NB4 (cell line): ENCODE results near the gene OR2C3.

Experiments
- MYC ChIP-seq: IDR thresholded peaks from 2 replicates; pipeline ENCODE4 v1.6.1; 2011; ENCODE audit warnings: low read depth, low read length
- TF ChIP-seq, protein P1 (sequence below): IDR thresholded peaks from 2 replicates; pipeline ENCODE4 v1.6.1; 2011; ENCODE audit warnings: low read depth, low read length
- TF ChIP-seq, protein P2 (sequence below): IDR thresholded peaks from one replicate; pipeline ENCODE4 v1.5.1; 2012; ENCODE audit warnings: low read depth, low read length

DNA sequence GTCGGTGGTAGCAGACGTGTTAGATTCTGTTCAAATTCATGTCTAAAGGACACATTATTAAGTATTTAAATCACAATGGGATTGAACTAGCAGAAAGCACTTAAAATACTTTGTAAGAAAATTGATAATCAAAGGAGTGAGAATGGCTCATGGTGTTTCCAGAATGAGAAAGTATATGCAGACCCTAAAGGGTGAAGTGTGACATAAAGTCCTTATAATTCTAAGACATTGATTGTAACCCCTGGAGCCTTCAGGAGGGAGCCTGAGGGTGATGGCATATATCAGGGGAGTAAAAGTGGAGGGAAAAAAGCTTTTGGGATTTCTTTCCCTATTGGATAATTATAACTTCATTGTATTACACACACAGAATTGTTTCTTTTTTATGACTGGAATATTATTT, at the start of gene OR2C3:
- TF ChIP-seq, protein P1, sequence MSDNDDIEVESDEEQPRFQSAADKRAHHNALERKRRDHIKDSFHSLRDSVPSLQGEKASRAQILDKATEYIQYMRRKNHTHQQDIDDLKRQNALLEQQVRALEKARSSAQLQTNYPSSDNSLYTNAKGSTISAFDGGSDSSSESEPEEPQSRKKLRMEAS: no peak
- TF ChIP-seq, protein P2, sequence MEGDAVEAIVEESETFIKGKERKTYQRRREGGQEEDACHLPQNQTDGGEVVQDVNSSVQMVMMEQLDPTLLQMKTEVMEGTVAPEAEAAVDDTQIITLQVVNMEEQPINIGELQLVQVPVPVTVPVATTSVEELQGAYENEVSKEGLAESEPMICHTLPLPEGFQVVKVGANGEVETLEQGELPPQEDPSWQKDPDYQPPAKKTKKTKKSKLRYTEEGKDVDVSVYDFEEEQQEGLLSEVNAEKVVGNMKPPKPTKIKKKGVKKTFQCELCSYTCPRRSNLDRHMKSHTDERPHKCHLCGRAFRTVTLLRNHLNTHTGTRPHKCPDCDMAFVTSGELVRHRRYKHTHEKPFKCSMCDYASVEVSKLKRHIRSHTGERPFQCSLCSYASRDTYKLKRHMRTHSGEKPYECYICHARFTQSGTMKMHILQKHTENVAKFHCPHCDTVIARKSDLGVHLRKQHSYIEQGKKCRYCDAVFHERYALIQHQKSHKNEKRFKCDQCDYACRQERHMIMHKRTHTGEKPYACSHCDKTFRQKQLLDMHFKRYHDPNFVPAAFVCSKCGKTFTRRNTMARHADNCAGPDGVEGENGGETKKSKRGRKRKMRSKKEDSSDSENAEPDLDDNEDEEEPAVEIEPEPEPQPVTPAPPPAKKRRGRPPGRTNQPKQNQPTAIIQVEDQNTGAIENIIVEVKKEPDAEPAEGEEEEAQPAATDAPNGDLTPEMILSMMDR: no peak
- no peak for TF ChIP-seq MYC
